Measurements from ENCODE around the gene TXLNG.
"Not testable (repeated sequence)": the region's sequence is repeated elsewhere in the genome, so short reads cannot be mapped to it uniquely, and the experiment has no call there.

TXLNG gene

DNA sequence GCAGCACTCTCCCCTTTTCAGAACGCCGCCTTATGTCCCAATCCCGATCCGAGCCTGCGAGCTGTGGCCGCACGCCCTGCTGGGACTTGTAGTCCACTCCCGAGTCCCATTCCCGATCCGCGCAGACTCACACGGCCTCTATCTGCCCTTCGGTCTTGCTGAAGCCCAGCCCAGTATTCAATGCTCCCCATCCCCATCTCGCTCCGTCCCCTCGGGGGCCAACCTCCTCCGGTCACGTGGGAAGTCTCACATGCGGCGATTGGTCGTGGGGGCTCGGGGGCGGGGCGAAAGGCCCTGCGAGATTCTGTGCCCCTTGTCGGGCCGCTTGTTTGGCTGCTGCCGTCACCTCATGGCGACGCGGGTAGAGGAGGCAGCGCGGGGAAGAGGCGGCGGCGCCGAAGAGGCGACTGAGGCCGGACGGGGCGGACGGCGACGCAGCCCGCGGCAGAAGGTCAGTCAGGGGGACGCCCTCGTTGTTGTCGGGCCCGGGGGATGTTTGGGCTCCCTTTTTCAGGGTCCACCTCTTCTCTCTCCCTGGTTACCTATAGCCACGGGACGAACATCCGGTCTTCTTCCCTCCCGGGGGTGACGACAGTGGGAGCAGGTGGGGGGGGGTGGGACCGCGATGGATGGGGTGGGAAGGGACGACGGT is at the start of gene TXLNG:
Gene TXLNG, plus strand, starts transcription at position 328 of the 652 bp plus-strand sequence. Its CDS starts 22 bp downstream, at position 350.
- DNase-seq = peak; percentile 82

DNA sequence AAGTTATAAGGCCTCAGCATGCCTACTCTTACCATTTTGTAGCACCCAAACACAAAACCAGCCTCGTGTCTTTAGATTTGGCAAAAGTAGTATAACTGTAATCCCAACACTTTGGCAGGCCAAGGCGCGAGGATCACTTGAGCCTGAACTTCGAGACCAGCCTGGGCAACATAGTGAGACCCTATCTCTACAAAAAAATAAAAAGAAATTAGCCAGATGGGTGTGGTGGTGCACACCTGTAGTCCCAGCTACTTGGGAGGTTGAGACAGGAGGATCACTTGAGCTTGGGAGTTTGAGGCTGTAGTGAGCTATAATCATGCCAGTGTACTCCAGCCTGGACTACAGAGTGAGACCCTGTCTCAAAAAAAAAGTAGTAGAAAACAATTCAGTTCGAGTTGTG is 49.2 kb upstream of the TXLNG start:
- DNase-seq = no peak

- DNase-seq = no peak
Observed at GRCh38 chrX:16739574-16739973, 46.7 kb upstream of the TXLNG start.

DNA sequence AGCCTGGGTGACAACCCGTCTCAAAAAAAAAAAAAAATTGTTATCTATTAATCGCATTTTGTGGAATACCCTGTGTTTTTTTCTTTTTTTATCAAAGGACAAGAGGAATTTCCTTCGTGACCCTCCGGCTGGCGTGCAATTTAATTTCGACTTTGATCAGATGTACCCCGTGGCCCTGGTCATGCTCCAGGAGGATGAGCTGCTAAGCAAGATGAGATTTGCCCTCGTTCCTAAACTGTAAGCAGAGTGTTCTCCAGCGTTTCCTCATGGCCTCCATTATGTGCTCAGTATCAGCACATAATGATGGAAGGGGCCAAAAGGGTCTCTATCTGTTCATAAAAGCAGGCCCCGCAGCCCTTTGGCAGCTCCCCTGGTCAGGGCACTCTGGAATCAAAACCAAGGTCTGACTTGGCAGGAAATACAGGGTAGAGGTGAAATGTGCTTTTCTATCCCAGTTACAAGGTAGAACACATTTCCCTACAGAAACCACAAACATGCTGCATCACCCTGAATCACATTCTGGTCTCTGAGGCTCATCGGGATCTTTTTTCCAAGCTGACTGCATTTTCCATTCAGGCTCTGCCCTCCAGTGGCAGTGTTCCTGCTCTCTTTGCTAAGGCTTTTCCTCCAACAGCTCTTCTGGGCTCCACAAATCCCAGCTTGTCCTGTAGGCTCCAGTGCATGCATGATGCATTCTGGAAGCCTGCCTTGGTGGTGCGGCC is 42.5 kb upstream of the TXLNG start:
- peak; percentile 24 for DNase-seq

GRCh38 chrX:16745102-16745501 is 41.2 kb upstream of the TXLNG start:
- no peak for DNase-seq

GRCh38 chrX:16745659-16746058 is 40.6 kb upstream of the TXLNG start:
- no peak for DNase-seq

DNA sequence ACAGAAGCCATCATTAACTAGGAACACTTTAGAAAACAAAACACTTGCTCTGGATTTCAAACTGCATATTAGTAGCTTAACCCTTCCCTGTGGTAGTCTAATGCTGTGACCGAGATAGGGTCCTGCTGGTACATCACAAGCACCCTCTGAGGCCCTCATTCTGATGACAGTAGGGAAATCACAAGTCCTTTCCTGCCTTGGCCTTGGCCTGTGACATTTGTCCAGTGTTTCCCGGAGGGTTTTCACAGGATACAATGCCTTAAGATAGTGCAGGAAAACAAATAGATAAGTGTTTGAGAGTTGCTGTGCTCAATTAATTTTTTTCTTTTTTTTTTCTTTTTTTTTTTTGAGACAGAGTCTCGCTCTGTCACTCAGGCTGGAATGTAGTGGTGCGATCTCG is 37.8 kb upstream of the TXLNG start:
- DNase-seq = no peak

- no peak for DNase-seq
Observed at GRCh38 chrX:16750136-16750535, 36.1 kb upstream of the TXLNG start.

DNA sequence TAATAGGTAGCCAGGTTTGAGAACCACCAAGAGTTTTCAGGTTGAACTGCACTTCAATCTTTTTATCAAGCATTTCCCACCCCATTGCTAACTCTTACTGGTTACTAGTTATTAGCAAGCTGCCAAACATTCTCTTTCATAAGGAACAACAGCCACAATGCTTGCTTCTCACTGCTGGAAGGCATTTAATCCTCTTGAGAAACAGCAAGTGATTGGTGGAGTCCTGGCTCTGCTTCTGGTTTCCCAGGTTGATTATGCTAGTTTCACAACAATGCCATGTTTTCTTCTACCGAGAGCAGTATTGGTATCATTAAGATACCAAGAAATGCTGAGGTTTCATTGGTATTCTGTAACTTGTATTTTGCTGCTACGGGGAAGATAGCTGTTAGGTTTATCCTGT is 32.2 kb upstream of the TXLNG start:
- DNase-seq = no peak

DNA sequence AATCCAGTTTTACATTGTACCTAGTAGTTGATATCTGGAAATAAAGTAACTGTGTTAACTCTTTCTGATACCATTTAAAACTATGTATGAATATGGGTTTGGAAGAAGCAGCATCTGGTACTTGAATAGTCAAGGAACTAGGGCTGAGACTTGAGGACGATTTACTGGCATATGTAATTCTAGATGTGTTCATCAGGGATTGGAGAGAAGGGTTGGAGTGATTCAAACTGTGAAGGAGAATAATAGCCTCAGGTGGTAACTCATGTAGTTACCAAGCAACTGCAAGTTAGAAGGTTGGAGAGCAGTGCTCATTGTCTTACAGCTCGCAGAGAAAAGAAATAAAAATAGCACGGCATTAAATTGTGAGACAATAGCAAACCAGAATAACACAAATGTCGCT is 29.5 kb upstream of the TXLNG start:
- DNase-seq = no peak

DNA sequence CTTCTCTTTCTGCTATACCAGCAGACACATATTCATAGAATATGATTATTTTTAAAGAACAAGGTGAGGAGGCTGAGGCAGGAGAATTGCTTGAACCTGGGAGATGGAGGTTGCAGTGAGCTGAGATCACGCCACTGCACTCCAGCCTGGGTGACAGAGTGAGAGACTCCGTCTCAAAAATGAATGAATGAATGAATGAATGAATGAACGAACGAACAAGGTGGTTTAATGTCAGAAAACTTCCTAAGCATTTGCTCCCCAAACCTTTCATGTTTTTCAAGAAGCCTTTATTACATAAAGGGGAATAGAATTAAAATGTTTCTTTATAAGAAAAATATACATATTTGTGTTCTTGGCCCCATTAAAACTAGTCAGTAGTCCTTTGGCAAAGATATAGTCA is 24.8 kb upstream of the TXLNG start:
- not testable (repeated sequence) for DNase-seq

GRCh38 chrX:16762579-16762978 is 23.7 kb upstream of the TXLNG start:
- DNase-seq = no peak

DNA sequence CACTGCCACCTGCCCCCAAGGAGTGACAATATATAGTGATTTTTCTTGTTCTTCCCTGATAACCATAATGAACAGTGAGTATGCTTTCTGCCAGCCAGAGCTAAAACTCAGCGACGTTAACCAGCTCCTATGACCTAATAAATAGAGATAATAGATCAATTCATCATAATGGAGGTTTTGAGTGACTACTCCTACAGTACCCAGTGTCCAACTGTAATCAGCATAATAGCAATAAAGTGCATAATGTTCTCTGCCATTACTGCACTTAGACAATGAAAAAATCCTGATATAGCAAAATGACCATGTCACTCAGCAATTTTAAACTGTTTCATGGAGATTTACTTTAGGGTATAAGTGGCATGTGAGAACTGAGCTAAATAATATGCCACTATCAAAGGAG is 20.7 kb upstream of the TXLNG start:
- no peak for DNase-seq

DNA sequence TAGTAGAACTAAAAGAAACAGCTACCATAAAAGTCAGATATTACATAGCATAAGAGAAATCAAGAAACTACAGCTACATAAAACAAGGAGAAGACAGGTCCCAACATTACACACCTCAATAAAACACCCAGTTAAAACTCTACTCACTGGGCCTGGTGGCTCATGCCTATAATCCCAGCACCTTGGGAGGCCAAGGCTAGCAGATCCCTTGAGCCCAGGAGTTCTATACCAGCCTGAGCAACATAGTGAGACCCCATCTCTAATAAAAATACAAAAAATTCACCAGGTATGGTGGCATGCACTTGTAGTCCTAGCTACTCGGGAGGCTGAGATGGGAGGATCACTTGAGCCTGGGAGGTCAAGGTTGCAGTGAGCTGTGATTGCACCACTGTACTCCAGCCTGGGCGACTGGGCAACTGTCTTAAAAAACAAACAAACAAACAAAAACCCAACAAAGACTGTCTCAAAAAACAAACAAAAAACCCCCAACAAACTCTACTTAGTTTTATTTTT is 15.2 kb upstream of the TXLNG start:
- DNase-seq = no peak

GRCh38 chrX:16771483-16772398 is 14.5 kb upstream of the TXLNG start:
- no peak for DNase-seq

DNA sequence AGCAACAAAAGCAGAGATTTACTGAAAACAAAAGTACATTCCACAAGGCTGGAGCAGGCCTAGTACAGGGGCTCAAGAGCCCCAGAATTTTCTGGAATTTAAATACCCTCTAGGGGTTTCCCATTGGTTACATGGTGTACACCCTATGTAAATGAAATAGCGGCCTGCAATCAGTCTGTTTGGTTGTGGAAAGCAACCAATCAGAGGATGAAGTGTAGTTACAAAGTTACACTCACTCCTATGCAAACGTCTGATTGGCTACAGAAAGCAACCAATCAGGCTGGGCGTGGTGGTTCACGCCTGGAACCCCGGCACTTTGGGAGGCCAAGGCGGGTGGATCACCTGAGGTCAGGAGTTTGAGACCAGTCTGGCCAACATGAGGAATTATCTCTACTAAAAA is 13.8 kb upstream of the TXLNG start:
- no peak for DNase-seq

GRCh38 chrX:16774746-16775145 is 11.5 kb upstream of the TXLNG start:
- DNase-seq = no peak

DNA sequence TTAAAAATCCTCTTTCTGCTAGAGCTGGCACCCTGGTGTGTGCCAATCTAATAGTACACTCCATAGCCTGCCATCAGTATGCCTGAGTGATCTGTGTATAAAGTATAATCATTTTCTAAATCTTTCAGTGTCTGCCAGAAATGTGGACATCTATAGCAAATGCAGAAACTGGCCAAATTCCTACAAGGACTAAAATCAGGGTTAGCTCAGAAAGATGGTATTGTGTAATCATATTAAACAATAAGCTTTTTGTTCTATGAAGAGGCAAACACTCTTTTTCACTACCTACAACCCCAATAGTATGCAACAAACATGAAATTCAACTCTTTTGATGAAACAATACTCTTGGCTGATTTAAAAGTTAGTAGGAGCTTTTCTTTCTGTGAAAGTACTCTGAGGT is 7.7 kb upstream of the TXLNG start:
- DNase-seq = no peak

GRCh38 chrX:16778993-16779392 is 7.3 kb upstream of the TXLNG start:
- no peak for DNase-seq

- DNase-seq = not testable (repeated sequence)
Observed at GRCh38 chrX:16779815-16780214, 6.5 kb upstream of the TXLNG start.

- no peak for DNase-seq
Observed at GRCh38 chrX:16783452-16783851, 2.8 kb upstream of the TXLNG start.

- DNase-seq = not testable (repeated sequence)
Observed at GRCh38 chrX:16784440-16784839, 1.8 kb upstream of the TXLNG start.

Measured in 8988T (cell line).